Activated CD4-positive, alpha-beta T cell treated with anti-CD3 and anti-CD28 coated beads for 48 hours (primary cell): ENCODE measurements around the gene PRKCH.
A peak's percentile ranks its signal among the peaks of the same experiment; 100 is the strongest.
"Not testable (repeated sequence)": the region's sequence is repeated elsewhere in the genome, so short reads cannot be mapped to it uniquely, and the experiment has no call there.

Source experiments
- DNase-seq: peaks from one replicate; pipeline ENCODE4 v3.0.0-alpha.2; 2020

PRKCH gene

GRCh38 chr14:61519735-61520134 is 198.4 kb downstream of the PRKCH start:
- DNase-seq = no peak

- DNase-seq = no peak
Observed at GRCh38 chr14:61520576-61520975, 199.2 kb downstream of the PRKCH start.

- no peak for DNase-seq
Observed at GRCh38 chr14:61521773-61522172, 200.4 kb downstream of the PRKCH start.

DNA sequence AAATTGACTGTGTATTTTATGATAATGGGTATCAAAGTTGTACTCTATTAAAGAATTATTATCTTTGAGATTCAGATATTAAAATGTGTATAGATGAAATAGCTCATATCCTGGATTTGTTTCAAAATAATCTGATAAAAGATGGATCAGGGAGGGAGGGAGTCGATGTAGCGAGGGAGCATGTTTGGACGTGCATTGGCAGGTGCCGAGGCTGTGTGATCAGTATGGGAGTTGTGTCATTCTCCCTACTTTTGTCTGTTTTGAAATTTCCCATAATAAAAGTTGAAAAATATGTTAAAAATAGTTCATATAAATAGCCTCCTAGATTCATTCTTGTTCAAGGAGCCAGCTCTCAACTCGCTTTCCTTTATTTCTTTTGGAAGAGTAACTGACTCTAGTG is 202.4 kb downstream of the PRKCH start:
- no peak for DNase-seq

DNA sequence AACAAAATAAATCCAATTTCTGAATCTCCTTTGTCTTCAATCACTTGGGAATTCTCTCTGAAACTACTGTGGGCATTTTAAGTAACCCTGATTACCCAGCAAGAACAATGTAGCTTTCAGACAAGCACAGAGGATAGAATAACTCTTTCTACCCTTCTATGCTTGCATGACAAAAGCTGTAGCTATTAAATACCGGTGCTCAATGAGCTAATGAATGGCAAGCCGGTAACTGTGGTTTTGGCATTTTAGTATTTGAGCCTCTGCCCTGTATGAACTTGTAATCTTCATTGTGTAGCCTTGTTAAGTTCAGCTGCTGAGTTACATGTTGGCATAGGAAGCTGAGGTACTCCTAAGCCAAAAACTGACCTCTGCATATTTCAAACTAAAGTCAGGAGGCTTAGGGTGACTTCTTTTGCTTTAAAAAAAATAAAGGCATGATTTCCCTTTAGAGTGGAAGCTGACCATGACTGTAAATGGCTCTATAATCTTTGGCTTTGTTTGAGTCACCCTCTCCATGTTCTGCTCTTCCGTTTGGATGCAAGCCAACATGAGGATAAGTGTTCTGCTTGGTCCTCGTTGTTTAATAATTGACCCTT is 202.9 kb downstream of the PRKCH start:
- DNase-seq = no peak

GRCh38 chr14:61524936-61525292 is 203.5 kb downstream of the PRKCH start:
- DNase-seq = no peak

DNA sequence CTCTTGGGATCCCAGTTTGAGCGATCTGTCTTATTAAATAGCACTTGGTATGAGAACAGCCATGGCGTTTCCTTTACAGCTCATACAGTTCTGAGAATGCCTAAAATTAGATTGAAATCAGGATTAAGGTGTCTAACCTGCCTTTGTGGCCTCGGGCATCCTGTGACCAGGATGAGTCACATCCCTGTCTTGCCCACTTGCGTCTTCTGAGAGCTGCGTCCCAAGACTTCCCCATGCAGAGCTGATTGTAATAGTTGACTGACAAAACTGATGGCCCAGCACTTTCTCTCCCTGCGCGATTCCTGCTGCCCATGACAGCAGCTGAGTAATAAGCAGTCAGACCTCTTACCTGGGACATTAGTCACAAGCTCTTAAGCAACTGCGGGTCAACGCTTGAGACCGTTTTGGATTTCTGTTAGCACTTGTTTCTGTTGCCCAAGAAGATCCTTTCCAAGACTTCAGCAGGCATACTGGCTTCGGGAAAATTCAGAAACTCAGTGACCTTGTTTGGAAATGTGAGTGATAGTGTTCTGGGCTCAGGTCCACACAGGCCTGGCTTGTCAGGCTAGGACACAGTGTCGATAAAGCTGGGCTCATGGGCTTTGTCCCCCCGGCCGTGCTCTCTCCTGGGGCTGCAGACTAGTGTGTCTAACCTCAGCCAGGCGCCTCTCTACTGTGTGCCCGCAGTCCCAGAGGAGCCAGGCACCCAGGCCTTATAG is 204.1 kb downstream of the PRKCH start:
- DNase-seq = peak; percentile 82

- no peak for DNase-seq
Observed at GRCh38 chr14:61526405-61527312, 205.3 kb downstream of the PRKCH start.

- DNase-seq = no peak
Observed at GRCh38 chr14:61527325-61528100, 206.1 kb downstream of the PRKCH start.

DNA sequence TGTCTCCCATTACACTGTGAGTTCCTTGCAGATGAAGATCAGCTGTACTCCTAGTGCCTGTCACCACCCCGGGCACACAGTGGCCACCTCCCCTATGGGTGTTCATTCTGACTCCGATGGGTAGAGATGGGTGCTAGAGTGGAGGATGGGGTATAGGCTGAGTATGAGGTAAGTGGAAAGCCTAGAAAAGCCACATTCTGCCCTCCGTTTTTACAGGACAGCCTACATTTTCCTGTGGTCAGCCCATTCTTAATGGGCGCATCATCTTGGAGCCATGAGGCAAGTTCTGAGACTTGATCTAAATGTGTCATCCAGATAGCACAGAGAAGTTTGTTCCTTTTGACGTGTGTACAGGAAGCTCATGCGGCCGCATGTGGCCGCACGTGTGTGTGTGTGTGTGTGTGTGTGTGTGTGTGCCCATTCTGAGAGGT is 207.2 kb downstream of the PRKCH start:
- DNase-seq = peak; percentile 58

- DNase-seq = not testable (repeated sequence)
Observed at GRCh38 chr14:61529360-61529759, 208.0 kb downstream of the PRKCH start.

GRCh38 chr14:61530296-61530695 is 208.9 kb downstream of the PRKCH start:
- DNase-seq = no peak

- DNase-seq = no peak
Observed at GRCh38 chr14:61530896-61531295, 209.5 kb downstream of the PRKCH start.

GRCh38 chr14:61531465-61532122 is 210.2 kb downstream of the PRKCH start:
- DNase-seq = no peak

DNA sequence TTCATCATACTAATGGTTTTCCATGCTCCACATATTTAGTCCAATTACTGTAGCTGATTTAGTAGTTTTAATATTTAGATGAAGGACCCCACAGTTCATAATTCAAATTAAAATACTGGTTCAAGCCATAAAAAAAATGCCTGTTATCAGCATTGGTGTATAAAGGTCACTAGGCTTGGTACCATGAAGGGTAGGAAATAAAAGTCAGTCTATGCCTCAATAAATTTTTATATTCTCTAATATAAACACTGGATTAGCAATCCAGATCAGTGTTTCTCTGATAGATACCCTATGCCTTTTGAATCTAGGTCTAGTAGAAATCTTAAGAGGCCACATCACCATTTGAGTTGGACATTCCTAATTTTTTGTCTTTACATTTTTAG is 210.7 kb downstream of the PRKCH start:
- no peak for DNase-seq

GRCh38 chr14:61532763-61533162 is 211.4 kb downstream of the PRKCH start:
- DNase-seq = no peak

- DNase-seq = no peak
Observed at GRCh38 chr14:61533513-61534255, 212.3 kb downstream of the PRKCH start.

DNA sequence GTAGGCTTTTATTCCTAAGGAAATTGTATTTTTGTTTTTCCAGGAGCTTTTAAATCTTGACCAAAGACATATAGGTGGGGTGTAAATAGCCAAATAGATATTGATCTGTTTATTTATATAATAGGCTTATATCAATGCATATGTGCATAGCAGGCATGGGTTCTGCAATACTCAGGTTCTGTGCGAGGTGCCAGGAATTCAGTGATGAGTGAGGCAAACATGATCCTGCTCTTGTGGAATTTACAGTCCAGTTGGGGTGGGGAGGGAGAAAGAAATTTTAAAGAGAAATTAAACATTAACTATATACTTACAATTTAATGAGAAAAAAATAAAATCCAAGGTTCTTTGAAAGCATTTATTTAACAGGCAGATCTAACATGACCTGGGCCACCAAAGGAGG is 213.7 kb downstream of the PRKCH start:
- no peak for DNase-seq

GRCh38 chr14:61535458-61535857 is 214.1 kb downstream of the PRKCH start:
- no peak for DNase-seq

DNA sequence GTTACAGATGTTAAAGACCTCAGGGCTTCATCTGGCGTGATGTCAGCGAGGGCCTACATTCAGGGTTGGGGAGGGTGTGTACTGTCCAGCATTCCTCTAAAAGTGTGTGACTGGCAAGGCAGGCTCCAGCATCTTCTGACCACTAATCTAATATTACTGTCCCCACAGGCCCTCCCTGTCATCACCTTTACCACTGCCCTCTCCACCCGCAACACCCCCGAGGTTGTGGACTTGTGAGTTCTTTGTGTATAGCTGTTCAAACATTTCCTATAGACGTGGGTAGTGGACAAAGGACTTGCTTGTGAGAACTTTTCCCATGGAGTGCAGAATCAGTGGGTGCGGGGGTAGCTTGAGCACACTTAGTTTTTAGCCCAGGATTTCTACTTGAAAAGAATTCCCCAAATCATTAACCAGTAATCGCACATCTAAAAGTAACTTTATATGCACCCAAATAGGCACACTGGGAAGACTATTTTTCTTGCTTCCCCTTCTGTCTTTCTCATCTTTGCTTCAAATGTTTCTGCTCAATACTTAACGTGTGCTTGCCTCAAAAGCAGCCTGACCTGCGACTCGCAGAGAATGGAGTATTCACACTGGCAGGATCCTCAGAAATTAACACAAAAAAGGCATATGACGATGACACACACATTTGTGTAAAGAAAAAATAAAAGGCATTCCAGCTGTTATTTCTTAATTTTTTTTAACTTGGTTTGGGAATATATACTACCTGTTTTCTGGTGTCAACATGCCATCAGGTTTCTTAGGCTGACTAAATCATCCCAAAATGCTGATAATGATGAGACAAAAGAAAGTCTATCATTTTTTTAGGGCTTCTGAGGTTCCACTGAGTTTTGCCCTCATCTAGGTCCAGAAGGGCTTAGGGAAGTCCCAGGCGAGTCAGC is 215.5 kb downstream of the PRKCH start:
- no peak for DNase-seq
